NCI-H2107 treated with DMSO at 0.1 percent for 48 hours (cell line): ENCODE data around the gene KLF7.

Experiments used
- DNase-seq: peaks from one replicate; lab custom pipeline; 2025; ENCODE audit not compliant: unreplicated experiment; lab: John Stamatoyannopoulos, UW

KLF7 gene

DNA sequence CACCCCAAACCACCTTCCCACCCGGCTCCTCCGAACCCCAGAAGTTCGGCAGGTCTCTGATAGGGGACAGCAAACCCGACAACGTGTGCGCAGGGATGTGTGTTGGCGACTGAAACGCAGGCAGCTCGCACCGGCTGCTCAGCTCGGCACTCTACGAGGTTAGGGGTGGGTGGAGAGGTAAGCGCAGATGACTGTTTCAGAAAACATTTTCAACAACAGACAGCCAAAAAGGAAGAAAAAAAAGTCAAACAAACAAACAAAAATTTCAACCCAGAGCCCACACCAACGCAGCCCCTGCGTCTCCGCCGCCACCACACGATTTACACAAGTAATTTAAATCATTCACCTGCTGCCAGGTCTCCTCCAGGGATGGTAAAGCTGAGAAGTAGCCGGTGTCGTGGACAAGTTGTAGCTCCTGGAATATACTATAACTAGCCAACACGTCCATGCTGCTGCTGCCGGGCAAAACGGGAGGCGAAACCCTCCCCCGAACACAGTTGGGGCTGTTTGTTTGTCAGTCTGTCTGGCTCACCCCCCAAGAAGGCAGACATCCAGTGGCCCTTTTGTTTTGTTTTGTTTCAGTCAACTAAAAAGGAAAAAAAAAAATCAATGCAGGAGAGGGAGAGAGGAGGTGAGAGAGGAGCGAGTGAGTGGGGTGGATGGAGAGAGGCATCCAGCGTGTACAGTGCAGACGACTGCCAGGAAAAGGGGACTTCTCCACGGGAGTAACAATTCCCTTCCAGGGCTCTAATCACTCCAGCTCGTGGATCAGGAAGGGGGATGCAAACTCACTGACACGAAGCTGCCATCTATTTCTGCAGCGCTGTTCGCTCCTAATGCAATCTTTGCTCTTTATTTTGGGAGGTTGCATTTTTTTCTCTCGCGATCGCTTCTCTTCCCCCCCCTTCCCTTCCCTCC lies at the start of gene KLF7:
Gene KLF7, minus strand, starts transcription at position 828 of the 918 bp plus-strand sequence. Its CDS starts 380 bp downstream, at position 448.
- DNase-seq, result peak; percentile 64

- no peak for DNase-seq
Measured at GRCh38 chr2:207215308-207215707, 49.6 kb upstream of the KLF7 start.

GRCh38 chr2:207214446-207214845 lies 48.7 kb upstream of the KLF7 start:
- no peak for DNase-seq

GRCh38 chr2:207206011-207206410 lies 40.3 kb upstream of the KLF7 start:
- no peak for DNase-seq

DNA sequence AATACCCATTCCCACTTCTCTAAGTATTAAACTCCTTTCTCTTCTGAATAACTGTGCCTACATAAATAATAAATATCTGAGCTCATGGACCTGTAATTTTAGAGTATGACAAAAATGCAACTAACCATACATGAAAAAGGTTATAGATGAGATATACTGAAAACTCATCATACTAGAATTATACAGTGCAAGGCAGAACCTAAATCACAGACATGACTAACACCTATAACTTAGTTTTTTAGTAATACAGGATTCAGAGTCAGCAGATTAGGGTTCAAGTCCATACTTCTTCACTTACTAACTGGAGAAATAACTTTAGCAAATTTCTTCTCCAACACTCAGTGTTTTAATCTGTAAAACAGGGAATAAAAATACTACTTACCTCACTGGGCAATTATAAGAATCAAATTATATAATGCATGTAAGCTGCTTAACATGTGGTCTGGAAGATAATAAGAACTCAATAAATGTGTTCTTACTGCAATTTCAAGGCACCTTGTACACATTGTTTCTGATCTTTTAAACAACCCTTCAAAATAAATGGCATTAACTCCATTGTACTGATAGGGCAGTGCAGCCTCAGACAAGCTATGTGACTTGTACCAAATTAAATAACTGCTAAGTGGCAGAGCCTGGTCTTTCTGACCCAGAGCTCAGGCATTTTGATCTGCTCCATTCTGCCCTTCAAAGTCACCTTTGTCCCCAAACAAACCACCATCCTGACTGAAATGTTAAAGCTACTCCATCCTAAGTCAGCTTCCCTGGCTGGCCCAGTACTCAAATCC lies 39.6 kb upstream of the KLF7 start:
- DNase-seq, result no peak

DNA sequence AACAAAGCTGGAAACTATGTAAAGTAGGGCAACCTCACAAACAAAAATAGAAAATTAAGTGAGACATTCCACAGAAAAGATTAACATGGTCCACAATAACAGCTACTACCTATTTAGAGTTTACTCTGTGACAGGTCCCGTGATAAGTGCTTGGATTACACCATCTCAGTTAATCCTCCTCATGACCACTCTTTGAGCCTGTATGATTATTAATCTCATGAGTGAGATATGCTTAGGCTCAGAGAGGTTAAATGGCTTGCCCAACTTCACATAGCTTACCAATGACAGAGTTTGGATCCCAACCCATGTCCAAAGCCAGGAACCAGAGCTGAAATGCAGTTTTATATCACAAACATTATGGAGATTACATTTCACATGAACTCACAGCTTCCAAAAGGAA lies 37.3 kb upstream of the KLF7 start:
- DNase-seq, result no peak

DNA sequence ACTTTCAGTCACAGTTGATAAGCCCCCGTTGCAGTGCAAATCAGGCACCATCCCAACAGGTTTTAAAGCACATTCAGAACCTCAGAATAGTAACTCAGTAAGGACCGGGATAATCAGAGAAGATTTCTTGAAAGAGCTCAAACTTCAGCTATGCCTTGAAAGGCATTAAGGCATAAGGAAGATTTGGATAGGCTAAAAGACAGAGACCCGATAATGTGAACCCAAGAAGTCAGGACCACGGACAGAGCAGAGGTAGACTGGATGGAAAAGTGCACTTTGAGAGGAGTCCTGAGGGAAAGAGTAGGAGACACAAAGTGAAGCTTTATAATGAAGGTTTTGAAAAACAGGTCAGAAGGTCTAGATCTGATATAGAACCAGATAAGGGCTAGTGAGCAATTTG lies 36.9 kb upstream of the KLF7 start:
- DNase-seq, result no peak

DNA sequence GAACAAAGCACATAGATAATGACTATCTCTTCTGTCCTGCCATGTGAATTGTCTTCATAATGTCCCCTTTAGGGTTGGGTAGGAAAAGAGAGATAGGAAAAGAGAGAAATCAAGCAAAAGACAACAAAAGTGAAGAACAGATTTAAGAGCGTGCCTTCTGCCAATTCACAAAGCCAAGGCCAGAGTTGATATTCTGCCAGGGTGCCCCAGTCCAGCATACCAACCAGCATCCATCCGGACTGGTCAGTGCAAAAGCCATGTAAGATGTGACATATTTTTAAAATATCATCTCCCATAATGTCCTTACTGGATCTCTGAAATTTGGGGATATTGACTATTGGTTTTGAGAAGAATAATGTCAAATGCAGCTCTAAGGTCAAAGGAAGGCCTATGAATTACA lies 35.7 kb upstream of the KLF7 start:
- DNase-seq, result no peak

- no peak for DNase-seq
Measured at GRCh38 chr2:207200136-207200535, 34.4 kb upstream of the KLF7 start.

- no peak for DNase-seq
Measured at GRCh38 chr2:207194028-207194427, 28.3 kb upstream of the KLF7 start.

- no peak for DNase-seq
Measured at GRCh38 chr2:207188626-207189419, 23.1 kb upstream of the KLF7 start.

GRCh38 chr2:207185372-207185771 lies 19.6 kb upstream of the KLF7 start:
- DNase-seq, result no peak

GRCh38 chr2:207184768-207185167 lies 19.0 kb upstream of the KLF7 start:
- no peak for DNase-seq

DNA sequence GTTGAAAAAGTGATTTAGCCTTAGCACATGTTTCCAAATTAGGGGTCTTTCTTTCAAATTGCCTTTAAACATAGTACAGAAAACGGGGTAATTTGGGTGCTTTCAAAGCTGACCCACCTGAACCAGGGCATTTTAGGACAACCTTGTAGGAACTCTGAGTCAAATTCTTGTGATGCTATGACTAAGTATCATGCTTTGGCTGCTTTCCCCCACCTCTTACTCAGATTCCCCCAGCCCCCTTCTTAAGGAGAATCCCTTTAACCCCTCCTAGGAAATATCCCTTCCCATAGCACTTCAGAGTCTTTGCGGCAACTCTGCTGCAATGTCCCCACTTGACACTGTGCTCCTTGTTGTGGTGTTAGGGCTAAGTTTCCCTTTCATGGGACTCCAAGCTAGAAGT lies 18.6 kb upstream of the KLF7 start:
- no peak for DNase-seq

DNA sequence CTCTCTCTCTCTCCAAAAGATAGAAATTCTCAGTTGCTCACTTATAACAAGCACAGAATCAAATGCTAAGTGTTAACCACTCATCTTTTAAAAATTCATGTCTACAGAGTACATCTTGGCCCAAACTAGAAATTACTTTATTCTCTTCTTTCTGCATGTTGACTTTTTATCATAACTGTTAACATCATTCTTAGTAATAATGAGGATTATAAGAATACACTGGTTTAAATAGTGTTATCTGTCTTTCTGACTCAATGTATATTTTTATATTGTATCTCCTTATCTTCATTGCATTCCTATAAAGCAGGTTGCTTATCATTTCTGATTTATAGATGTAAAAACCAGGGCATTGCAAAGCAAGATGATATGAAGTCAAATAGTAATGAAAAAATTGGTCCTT lies 17.8 kb upstream of the KLF7 start:
- no peak for DNase-seq

GRCh38 chr2:207182911-207183310 lies 17.2 kb upstream of the KLF7 start:
- DNase-seq, result no peak

- DNase-seq, result no peak
Measured at GRCh38 chr2:207181526-207182274, 16.0 kb upstream of the KLF7 start.

DNA sequence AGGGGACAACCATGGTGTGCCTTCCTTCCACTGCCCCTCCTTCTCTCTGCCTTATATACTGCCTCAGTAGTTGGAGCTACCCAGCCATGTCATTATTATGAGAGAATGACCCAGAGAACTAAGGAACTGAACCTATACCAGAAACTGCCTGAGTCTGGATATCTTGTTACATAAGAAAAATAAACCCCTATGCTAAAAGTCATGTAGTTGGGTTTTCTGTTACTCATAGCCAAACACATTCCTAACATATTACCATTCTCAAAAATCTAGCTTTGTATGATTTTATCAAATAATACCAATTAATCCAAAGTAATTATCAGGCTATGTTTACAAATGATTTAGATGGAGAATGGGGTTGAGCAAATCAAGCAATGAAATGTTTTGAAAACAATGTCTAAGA lies 15.0 kb upstream of the KLF7 start:
- DNase-seq, result no peak

- DNase-seq, result no peak
Measured at GRCh38 chr2:207176247-207176646, 10.5 kb upstream of the KLF7 start.

GRCh38 chr2:207173641-207174040 lies 7.9 kb upstream of the KLF7 start:
- no peak for DNase-seq
